ENCODE data around the gene KCNV2. TPM values are rescaled to one million over a fixed set of nuclear protein-coding genes. Genes with fewer than 3 reads are reported as not detected.

Gene KCNV2
- total RNA-seq, 3 donors from 2014 or later = not detected

GRCh38 chr9:2758898-2759510 lies 41.7 kb downstream of the KCNV2 start:
- H3K9me3 ChIP-seq = no peaks in the 10 kb centered on the region
- no peak overlapping the region for H3K4me3 ChIP-seq
- no peak for TF ChIP-seq CTCF (IDR thresholded peaks at IDR 0.05)
- no peaks in the 10 kb centered on the region for H3K36me3 ChIP-seq (ENCODE audit: low read depth)
- intact Hi-C loops (cut with DNase I, micrococcal nuclease) = no loop called here
- no peak for ATAC-seq
- H3K4me1 ChIP-seq (ENCODE audit: low read depth) = no peaks in the 10 kb centered on the region
- DNase-seq = no peak

DNA sequence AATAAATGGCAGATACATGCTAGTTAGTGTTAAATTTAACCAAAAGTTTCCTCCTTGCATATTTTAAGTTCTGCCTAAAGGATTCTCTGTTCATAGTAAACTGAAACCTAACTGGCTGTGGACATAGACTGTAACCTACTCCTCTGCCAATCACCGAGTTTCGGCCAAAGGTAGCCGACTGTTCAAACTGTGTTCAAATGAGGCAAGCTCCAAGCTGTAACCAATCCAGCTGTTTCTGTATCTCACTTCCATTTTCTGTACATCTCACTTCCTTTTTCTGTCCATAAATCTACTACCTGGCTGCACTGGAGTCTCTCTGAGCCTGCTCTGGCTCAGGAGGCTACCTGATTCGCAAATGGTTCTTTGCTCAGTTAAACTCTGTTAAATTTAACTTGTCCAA lies 44.1 kb downstream of the KCNV2 start:
- ATAC-seq (no peak), DNase-seq (no peak)
- no peaks in the 10 kb centered on the region for H3K9me3 ChIP-seq
- no peak overlapping the region for H3K4me3 ChIP-seq
- TF ChIP-seq CTCF (IDR thresholded peaks at IDR 0.05) = no peak
- H3K36me3 ChIP-seq (ENCODE audit: low read depth) = no peaks in the 10 kb centered on the region
- no peaks in the 10 kb centered on the region for H3K4me1 ChIP-seq (ENCODE audit: low read depth)
- intact Hi-C loops (cut with DNase I, micrococcal nuclease) = no loop called here

- no peaks in the 10 kb centered on the region for H3K9me3 ChIP-seq
- DNase-seq (peak in 1 of 3 donors; percentile 8), ATAC-seq (peak; percentile 25)
- intact Hi-C loops (cut with DNase I, micrococcal nuclease) = no loop called here
- no peaks in the 10 kb centered on the region for H3K4me1 ChIP-seq (ENCODE audit: low read depth)
- TF ChIP-seq CTCF (IDR thresholded peaks at IDR 0.05) = no peak
- no peaks in the 10 kb centered on the region for H3K36me3 ChIP-seq (ENCODE audit: low read depth)
- no peak overlapping the region for H3K4me3 ChIP-seq
Observed at GRCh38 chr9:2764353-2764752, 47.0 kb downstream of the KCNV2 start.

- H3K9me3 ChIP-seq = no peaks in the 10 kb centered on the region
- DNase-seq = no peak
- no peaks in the 10 kb centered on the region for H3K4me1 ChIP-seq (ENCODE audit: low read depth)
- H3K36me3 ChIP-seq (ENCODE audit: low read depth) = no peaks in the 10 kb centered on the region
- ATAC-seq = no peak
- no peak overlapping the region for H3K4me3 ChIP-seq
- intact Hi-C loops (cut with DNase I, micrococcal nuclease) = no loop called here
- no peak for TF ChIP-seq CTCF (IDR thresholded peaks at IDR 0.05)
Observed at GRCh38 chr9:2765250-2765880, 48.1 kb downstream of the KCNV2 start.

DNA sequence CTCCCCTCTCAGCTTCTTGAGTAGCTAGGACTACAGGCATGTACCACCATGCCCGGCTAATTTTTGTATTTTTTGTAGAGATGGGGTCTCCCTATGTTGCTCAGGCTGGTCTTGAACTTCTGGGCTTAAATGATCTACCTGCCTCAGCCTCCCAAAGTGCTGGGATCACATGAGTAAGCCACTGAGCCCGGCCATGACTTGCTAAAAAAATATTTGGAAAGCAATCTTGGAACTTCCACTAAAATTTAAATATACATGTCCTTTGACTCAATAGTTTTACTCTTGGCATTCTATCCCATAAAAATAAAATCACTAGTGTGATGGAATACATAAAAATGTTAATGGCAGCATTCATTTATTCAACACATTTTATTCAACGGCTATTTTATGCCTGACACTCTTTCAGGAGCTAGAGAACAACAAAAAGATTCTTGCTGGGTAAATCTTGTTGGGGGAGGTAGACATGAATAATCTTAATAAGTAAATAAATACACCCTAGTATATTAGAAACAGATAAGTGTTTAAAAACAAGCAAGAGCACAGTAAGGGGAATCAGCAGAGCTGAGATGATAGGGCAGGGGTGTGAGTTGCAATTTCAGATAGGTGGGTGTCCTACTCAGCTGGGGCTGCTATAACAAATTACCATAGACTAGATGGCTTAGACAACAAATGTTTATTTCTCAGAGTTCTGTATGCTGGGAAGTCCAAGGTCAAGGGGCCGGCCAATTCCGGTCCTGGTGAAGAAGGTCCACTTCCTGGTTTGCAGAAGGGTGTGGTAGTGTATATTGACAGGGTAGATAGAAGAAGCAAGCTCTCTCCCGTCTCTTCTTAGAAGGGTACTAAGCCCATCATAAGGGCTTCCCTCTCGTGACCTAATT lies 50.7 kb downstream of the KCNV2 start:
- intact Hi-C loops (cut with DNase I, micrococcal nuclease) = no loop called here
- ATAC-seq = peak; percentile 62
- Histone ChIP-seq H3K4me1 (ENCODE audit: low read depth) (no peaks in the 10 kb centered on the region), H3K36me3 (ENCODE audit: low read depth) (no peaks in the 10 kb centered on the region), H3K4me3 (no peak overlapping the region), H3K9me3 (no peaks in the 10 kb centered on the region)
- peak in 2 of 3 donors; percentile 24 to 46 for DNase-seq
- TF ChIP-seq CTCF (IDR thresholded peaks at IDR 0.05) = no peak

All from mucosa of descending colon (tissue), 3 donors.